Ishikawa (cell line): Measurements from ENCODE around the gene RAB3C.

Experiments used
- CEBPB ChIP-seq: IDR thresholded peaks from 2 replicates; pipeline ENCODE4 v1.6.1; 2012
- EGR1 ChIP-seq: IDR thresholded peaks from 2 replicates; pipeline ENCODE4 v1.6.1; 2012
- EP300 ChIP-seq: IDR thresholded peaks from 2 replicates; pipeline ENCODE4 v1.6.1; 2012; ENCODE audit warnings: borderline replicate concordance
- RAD21 ChIP-seq: IDR thresholded peaks from 2 replicates; pipeline ENCODE4 v1.6.1; 2012; ENCODE audit warnings: low read depth
- TEAD4 ChIP-seq: IDR thresholded peaks from 2 replicates; pipeline ENCODE4 v1.6.1; 2012
- TF ChIP-seq, protein P1 (sequence below): IDR thresholded peaks from 2 replicates; pipeline ENCODE4 v1.6.1; 2012; ENCODE audit warnings: low read depth, mild to moderate bottlenecking
- TF ChIP-seq, protein P2 (sequence below): IDR thresholded peaks from 2 replicates; pipeline ENCODE4 v1.6.1; 2012

DNA sequence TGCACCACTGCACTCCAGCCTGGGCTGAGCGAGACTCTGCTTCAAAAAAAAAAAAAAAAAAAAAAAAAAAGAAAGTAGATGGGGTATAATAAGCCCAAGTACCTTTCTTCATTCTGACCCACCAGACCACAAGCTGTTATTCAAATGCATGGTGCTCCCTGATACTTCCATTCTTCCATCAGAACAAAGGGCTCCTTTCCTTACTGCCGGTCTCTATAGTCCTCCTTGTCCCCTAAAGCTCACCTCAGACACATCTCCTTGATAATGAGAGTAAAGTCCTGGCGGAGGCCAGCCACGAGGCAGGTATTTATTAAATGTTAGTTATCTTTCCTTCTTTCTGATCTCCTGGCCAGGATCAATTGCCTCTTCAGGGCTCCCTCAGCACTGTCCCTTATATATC, 162.5 kb downstream of the RAB3C start:
- no peak for TF ChIP-seq EGR1
- TF ChIP-seq RAD21 = no peak
- no peak for TF ChIP-seq EP300
- TF ChIP-seq, protein P1, sequence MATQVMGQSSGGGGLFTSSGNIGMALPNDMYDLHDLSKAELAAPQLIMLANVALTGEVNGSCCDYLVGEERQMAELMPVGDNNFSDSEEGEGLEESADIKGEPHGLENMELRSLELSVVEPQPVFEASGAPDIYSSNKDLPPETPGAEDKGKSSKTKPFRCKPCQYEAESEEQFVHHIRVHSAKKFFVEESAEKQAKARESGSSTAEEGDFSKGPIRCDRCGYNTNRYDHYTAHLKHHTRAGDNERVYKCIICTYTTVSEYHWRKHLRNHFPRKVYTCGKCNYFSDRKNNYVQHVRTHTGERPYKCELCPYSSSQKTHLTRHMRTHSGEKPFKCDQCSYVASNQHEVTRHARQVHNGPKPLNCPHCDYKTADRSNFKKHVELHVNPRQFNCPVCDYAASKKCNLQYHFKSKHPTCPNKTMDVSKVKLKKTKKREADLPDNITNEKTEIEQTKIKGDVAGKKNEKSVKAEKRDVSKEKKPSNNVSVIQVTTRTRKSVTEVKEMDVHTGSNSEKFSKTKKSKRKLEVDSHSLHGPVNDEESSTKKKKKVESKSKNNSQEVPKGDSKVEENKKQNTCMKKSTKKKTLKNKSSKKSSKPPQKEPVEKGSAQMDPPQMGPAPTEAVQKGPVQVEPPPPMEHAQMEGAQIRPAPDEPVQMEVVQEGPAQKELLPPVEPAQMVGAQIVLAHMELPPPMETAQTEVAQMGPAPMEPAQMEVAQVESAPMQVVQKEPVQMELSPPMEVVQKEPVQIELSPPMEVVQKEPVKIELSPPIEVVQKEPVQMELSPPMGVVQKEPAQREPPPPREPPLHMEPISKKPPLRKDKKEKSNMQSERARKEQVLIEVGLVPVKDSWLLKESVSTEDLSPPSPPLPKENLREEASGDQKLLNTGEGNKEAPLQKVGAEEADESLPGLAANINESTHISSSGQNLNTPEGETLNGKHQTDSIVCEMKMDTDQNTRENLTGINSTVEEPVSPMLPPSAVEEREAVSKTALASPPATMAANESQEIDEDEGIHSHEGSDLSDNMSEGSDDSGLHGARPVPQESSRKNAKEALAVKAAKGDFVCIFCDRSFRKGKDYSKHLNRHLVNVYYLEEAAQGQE = no peak
- TF ChIP-seq TEAD4 = no peak
- no peak for TF ChIP-seq CEBPB
- TF ChIP-seq, protein P2, sequence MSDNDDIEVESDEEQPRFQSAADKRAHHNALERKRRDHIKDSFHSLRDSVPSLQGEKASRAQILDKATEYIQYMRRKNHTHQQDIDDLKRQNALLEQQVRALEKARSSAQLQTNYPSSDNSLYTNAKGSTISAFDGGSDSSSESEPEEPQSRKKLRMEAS = no peak
